Activated T-helper 1 cell treated with anti-CD3 and anti-CD28 coated beads, Interleukin-2, amount 50 U/mL, for 16 hours (primary cell): ENCODE data around the gene INO80B.
"Not testable (repeated sequence)": the region's sequence is repeated elsewhere in the genome, so short reads cannot be mapped to it uniquely, and the experiment has no call there.

Experiments used
- DNase-seq, 2 donors: peaks; one replicate each; pipeline ENCODE4 v3.0.0-alpha.2; 2020; ENCODE audit warnings: low read depth in 1 of 2, low spot score in 1 of 2

Gene INO80B

GRCh38 chr2:74425523-74425922 is 29.4 kb upstream of the INO80B start:
- no peak for DNase-seq

GRCh38 chr2:74426181-74426758 is 28.6 kb upstream of the INO80B start:
- DNase-seq: no peak

DNA sequence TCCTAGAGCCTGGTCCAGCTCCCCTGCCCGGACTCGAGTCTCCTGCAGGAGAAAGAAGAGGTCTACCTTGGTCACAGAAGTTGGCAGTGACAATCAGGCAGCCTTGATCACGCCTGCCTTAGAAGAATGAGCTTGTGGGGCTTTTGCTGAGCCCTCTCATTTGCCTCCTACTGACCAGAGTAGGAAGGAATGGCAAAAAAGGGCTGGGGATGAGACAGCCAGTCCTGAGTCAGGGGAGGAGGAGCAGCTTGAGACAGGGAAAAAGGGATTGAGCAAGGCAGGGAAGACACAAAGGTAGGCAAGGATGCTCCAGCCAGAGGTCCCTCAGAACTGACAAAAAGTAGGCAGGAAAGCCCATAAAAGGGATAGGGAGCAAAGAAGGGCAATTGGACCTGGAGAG is 27.3 kb upstream of the INO80B start:
- no peak for DNase-seq

GRCh38 chr2:74428675-74429074 is 26.2 kb upstream of the INO80B start:
- no peak for DNase-seq

DNA sequence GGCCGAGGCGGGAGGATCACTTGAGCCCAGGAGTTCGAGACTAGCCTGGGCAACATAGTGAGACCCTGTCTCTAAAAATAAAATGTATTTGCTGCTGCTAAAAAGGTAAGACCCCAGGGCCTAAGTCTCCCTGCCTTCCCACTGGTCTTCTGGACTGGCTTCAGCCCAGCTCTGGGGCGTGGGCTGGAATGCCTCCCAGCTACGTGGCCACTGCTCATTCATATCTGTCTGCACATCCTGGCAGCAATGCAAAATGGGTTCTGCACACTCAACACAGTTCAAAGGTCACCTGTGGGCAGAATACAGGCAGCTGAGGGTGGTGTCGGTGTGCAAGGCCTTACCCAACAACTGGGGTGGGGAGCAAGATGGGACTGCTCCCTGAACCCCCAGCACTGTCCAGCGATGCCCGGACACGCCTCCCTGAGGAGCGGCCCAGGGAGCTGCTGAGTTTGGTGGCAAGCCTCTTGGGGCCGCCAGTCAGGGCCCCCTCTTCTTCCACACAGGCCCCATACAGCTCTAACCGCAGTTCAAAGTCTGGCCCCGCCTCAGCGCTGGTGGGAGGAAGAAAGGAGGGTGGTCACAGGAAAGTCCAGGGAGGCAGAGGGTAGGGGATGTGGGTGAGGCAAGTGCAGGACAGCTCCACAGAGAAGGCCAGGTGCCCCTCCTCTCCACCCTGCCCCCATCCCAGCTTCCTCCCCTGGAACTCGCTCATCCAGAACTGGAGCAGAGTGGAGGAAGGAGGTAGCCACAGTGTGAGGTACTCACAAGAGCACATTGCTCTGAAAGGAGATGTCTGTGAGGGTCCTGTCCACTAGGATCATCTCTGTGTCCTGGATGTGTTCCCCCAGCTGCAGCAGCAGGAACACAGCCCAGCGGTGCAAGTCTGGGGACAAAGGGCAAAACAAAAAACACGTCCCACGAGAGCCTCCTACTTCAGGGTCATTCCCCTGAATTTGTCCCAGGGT is 25.1 kb upstream of the INO80B start:
- DNase-seq: no peak

GRCh38 chr2:74430502-74430901 is 24.4 kb upstream of the INO80B start:
- no peak for DNase-seq

- DNase-seq: no peak
Measured at GRCh38 chr2:74436111-74436805, 18.6 kb upstream of the INO80B start.

GRCh38 chr2:74436848-74437695 is 17.8 kb upstream of the INO80B start:
- DNase-seq: no peak

DNA sequence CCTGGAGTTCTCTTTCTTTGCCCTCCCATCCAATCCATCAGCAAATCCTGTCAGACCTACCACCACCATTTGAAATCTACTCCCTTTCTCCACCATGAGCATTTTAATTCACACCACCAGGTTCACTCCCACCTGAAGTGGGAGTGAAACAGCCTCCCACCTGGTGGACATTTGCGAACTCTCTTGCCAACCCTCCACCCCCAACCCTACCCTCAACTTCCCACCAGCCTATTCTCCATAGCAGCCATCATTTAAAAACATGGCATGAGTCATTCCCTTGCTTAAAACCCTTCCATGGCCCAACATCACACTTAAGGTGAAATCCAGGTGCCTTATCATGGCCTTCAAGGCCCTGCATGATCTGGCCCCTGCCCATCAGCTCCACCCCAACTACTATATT is 16.6 kb upstream of the INO80B start:
- DNase-seq: no peak

DNA sequence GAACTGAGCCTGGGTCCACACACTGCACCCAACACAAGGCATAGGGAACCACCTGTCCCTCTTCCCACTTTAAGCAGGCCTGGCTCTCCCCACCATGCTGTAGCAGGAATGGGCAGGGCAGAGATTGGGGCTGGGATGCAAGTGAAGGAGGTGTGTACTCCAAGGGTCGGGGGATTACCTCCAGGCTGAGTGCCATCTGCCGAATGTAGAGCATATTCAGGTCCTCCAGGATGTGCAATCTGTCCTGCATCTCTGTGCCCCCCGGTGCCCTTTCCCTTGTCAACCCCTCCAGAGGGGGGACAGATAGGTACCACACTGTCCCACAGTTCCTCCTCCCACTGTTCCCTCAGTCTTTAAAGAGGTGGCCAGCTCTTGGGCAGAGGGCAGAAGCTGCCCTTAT is 15.5 kb upstream of the INO80B start:
- no peak for DNase-seq

DNA sequence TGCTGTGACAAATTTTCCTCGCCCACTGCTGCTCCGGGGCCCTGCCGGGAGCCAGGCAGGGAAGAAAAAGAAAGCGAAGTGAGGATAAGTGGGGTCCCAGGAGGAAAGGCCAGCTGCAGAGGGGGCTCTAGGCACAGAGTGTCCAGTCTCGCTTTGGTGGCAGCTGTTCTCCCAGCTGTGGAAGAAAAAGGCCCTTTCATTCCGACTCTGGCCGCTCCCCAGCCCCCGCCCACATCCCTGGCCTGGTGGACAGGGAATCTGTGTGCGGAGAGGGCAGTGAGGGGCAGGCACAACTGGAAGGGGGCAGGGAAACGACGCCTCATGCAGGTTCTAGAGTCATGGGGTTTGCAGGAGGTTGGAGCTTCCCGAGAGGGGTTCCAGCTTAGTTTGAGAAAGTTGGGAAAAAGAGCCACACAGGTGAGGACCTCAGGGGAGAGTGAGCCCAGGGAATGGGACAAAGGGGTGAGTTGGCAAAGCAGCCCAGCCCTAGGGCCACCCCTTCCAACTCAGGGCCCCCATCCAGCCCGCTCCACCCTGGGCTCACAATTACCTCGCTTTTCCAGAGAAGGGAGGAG is 15.0 kb upstream of the INO80B start:
- DNase-seq: no peak

GRCh38 chr2:74440378-74441169 is 14.3 kb upstream of the INO80B start:
- no peak for DNase-seq

DNA sequence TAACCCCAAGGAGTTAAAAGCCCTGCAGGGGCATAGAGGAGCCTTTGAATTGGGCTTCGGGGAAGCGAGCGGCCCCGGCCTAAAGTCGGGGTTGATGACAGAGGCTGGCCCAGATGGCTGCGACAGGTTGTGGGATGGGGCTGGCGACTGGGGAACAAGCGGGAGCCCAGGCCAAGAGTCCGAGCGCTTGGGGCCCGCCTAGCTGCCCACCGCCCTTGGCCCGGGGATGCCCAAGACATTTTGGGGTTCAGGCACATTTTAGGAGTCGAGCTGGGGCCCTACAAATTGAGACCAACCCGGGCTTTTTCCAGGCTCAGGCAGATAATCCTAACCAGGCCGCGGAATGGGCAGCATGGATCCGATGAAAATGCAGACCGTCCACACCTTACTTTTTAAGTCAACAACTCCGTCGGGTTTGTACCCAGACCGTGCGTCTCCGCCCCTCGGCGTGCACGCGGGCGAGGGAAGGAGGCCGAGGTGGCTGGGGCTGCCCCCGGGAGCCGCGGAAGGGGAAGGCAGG is 13.7 kb upstream of the INO80B start:
- DNase-seq: no peak

DNA sequence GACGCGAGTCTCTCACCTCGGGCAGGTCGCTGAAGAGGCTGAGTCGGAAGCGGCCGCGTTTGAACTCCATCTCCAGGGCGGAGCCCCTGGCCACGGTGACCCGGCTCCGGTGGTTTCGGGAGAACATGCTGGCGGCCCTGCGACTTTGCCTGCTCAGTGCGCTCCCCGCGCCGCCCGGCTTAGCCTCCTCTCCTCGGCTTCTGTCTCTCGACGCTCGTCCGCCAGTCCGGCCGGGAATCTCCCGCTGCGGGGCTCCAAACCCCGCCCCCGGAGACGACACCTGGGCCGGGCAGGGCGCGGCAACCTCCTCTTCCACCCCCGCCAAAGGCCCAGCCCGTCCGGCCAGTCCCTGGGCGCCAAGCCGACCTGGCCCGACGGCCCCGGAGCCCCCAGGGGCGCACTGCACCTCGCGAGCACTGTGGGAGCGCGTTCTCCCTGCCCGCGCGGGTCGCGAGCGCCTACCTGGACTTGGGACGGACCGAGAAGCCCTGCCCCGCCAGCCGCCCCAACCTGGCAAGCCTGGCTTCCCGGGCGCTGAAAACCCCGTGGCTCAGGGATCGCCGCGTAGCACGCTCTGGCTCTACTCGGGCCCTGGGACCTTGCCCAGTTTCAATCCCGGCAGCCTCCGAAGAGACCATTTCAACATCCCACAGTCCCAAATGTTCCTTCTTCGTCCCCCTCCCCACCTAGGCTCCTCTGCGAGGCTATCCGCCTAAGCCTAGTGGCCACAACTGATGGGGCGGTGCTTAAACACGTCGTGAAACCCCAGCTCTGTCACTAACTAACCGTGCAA is 13.0 kb upstream of the INO80B start, which contains the start of gene RTKN:
TSS of gene RTKN (minus strand) at position 248 of the 793 bp plus-strand sequence. CDS start at position 127, 121 bp downstream.
- no peak for DNase-seq

DNA sequence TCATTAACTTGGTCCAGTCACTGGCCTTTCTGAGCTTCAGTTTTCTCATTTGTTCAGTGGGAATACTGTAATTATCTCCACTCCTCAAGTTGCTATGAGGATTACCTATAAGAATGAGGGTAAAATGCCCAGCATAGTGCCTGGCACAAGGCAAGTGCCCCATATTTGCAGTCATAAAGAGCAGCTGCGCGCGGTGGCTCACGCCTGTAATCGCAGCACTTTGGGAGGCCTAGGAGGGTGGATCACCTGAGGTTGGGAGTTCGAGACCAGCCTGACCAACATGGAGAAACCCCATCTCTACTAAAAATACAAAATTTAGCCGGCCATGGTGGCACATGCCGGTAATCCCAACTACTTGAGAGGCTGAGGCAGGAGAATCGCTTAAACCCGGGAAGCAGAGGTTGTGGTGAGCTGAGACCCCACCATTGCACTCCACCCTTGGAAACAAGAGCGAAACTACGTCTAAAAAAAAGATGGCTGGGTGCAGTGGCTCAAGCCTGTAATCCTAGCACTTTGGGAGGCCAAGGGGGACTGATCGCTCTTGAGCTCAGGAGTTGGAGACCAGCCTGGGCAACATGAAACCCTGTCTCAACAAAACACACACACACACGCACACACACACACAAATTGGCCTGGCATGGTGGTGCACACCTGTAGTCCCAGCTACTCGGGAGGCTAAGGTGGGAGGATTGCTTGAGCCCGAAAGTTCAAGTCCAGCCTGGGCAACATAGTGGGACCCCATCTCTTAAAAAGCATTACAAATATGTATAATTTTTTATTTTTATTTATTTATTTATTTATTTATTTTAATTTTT is 12.2 kb upstream of the INO80B start:
- DNase-seq: not testable (repeated sequence)

GRCh38 chr2:74444498-74445318 is 10.2 kb upstream of the INO80B start:
- no peak for DNase-seq
